ENCODE measurements around the gene KPNA1. TPM values are rescaled to one million over a fixed set of nuclear protein-coding genes. Genes with fewer than 3 reads are reported as not detected.

Gene KPNA1
- total and polyA plus RNA-seq, 2 experiments from 2014 or later = 19.8 to 30.1 TPM

GRCh38 chr3:122563717-122564025 lies 48.9 kb upstream of the KPNA1 start (continued):
- TF ChIP-seq REST (IDR thresholded peaks at IDR 0.05; ENCODE audit: unreplicated experiment) = no peak

- no peaks in the 10 kb centered on the region for H3K27me3 ChIP-seq (ENCODE audit: insufficient read depth)
- Mint-ChIP-seq H3K27ac (no peak overlapping the region), H3K4me3 (peak overlapping the region; percentile 77), H3K9me3 (no peaks in the 10 kb centered on the region), H3K36me3 (ENCODE audit: low read depth) (no peaks in the 10 kb centered on the region), H3K4me1 (peaks cover 25% of the 10 kb centered on the region), H3K27me3 (ENCODE audit: insufficient read depth, low read depth, poor library complexity) (peaks cover 11% of the 10 kb centered on the region)
- ATAC-seq (no peak), DNase-seq (ENCODE audit: low spot score) (no peak)
- no peaks in the 10 kb centered on the region for H3K36me3 ChIP-seq (ENCODE audit: insufficient read depth)
- H3K4me2 ChIP-seq = peak overlapping the region; percentile 87
- H3F3A ChIP-seq (replicated peaks; ENCODE audit: low read depth) = 0 out of 2 replicates have a peak, but pooled peaks cover 2% of the 10 kb centered on the region
- no peak for TF ChIP-seq ZNF114 (CRISPR knock-in tag; IDR thresholded peaks at IDR 0.05)
- no peak for TF ChIP-seq EZH2phosphoT487 (IDR thresholded peaks at IDR 0.05; ENCODE audit: unreplicated experiment)
- no peak for TF ChIP-seq ZNF462 (CRISPR knock-in tag; IDR thresholded peaks at IDR 0.05)
- TF ChIP-seq REST (IDR thresholded peaks at IDR 0.05; ENCODE audit: unreplicated experiment) = no peak
- H2AFZ ChIP-seq = peak overlapping the region; percentile 98
- no peak overlapping the region for H3K27ac ChIP-seq (ENCODE audit: low read depth)
- no peaks in the 10 kb centered on the region for H4K20me1 ChIP-seq (replicated peaks; ENCODE audit: insufficient read depth)
- H3K4me3 ChIP-seq = peak overlapping the region; percentile 89
- no peaks in the 10 kb centered on the region for H3K79me2 ChIP-seq (replicated peaks; ENCODE audit: insufficient read depth)
- H3K9me2 ChIP-seq (ENCODE audit: insufficient read depth) = no peaks in the 10 kb centered on the region
- peaks cover 15% of the 10 kb centered on the region for H3K4me1 ChIP-seq (ENCODE audit: insufficient read depth)
Measured at GRCh38 chr3:122562923-122563716, 48.4 kb upstream of the KPNA1 start.

Data from GM23338 (cell line).